Gastroesophageal sphincter (tissue), 3 donors: Measurements from ENCODE around the gene SPON1.

Experiments
- EP300 ChIP-seq: sonication (generic); formaldehyde crosslinking; IDR thresholded peaks from one replicate; pipeline ENCODE4 v1.6.1; 2017; ENCODE audit warnings: antibody characterized with exemption, mild to moderate bottlenecking
- POLR2A ChIP-seq, 2 donors: fragments of 450-650 bp; IDR thresholded peaks; one replicate each; pipeline ENCODE4 v1.6.1; 2017; ENCODE audit warnings: antibody characterized with exemption in 2 of 2, mild to moderate bottlenecking in 2 of 2, moderate library complexity in 1 of 2
- POLR2AphosphoS5 ChIP-seq: sonication (generic); formaldehyde crosslinking; IDR thresholded peaks from one replicate; pipeline ENCODE4 v1.6.1; 2017; ENCODE audit warnings: antibody characterized with exemption
- TF ChIP-seq, protein P1 (sequence below), 4 experiments: fragments of 200-600 bp in 2 of 4; fragments of 450-650 bp in 2 of 4; sonication (generic) in 1 of 4; IDR thresholded peaks; one replicate each; pipeline ENCODE4 v1.5.1; 2017 to 2019; ENCODE audit warnings: antibody characterized with exemption in 4 of 4, mild to moderate bottlenecking in 2 of 4, moderate library complexity in 2 of 4

DNA sequence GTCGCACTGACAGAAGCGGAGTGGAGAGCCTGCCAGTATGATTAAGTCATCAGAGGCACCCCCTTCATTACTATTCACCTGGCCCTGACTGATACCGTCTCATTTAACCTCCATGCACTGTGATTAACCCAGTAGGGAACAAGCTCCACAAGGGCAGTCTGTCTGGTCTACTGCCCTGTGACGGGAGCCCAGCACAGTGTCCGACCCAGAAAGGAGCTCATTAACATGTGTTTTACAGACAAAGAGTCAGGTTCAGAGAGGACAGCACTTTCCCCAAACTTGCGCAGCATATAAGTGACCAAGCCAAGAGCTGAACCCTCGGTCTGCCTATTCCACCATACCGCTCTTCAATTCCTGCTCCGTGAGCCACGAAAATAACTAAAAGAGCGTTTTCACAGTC, 266.9 kb downstream of the SPON1 start:
- TF ChIP-seq POLR2AphosphoS5 (no peak), EP300 (no peak), POLR2A (IDR thresholded peaks at IDR 0.05) (no peak)
- TF ChIP-seq, protein P1, sequence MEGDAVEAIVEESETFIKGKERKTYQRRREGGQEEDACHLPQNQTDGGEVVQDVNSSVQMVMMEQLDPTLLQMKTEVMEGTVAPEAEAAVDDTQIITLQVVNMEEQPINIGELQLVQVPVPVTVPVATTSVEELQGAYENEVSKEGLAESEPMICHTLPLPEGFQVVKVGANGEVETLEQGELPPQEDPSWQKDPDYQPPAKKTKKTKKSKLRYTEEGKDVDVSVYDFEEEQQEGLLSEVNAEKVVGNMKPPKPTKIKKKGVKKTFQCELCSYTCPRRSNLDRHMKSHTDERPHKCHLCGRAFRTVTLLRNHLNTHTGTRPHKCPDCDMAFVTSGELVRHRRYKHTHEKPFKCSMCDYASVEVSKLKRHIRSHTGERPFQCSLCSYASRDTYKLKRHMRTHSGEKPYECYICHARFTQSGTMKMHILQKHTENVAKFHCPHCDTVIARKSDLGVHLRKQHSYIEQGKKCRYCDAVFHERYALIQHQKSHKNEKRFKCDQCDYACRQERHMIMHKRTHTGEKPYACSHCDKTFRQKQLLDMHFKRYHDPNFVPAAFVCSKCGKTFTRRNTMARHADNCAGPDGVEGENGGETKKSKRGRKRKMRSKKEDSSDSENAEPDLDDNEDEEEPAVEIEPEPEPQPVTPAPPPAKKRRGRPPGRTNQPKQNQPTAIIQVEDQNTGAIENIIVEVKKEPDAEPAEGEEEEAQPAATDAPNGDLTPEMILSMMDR (IDR thresholded peaks at IDR 0.05), result no peak
